Bronchial epithelial cell (primary cell): ENCODE measurements around the gene LLGL1. TPM values are rescaled to one million over a fixed set of nuclear protein-coding genes. Genes with fewer than 3 reads are reported as not detected.

Experiments
- DNase-seq: peaks from one replicate; pipeline ENCODE4 v3.0.0-alpha.2; 2010; ENCODE audit warnings: low read depth
- FAIRE-seq: peaks from 2 replicates; lab custom pipeline; 2011; peaks lifted over from hg19 to GRCh38; lab: Jason Lieb, UNC
- H3K27me3 ChIP-seq: 2 replicates; pipeline ENCODE4 v1.5.1; 2011; ENCODE audit warnings: low read length; ENCODE audit not compliant: control insufficient read depth, insufficient read depth
- H3K36me3 ChIP-seq: 2 replicates; pipeline ENCODE4 v1.5.1; 2011; ENCODE audit warnings: low read length; ENCODE audit not compliant: control insufficient read depth, insufficient read depth
- H3K4me3 ChIP-seq: 2 replicates; pipeline ENCODE4 v1.5.1; 2011; ENCODE audit warnings: mild to moderate bottlenecking, low read depth, low read length, control low read depth
- total RNA-seq: library from RNA; depleted of rRNA; stranded (reverse); fragments of >200 nt; gene quantifications from 2 replicates; pipeline ENCODE4 v1.2.1, GENCODE V29; 2014
- TF ChIP-seq, protein P1 (sequence below): IDR thresholded peaks from 2 replicates; pipeline ENCODE4 v1.5.1; 2011; ENCODE audit warnings: mild to moderate bottlenecking, moderate library complexity, low read length, control low read depth, inconsistent platforms; ENCODE audit not compliant: insufficient read depth, severe bottlenecking

LLGL1 gene
- total RNA-seq, 1 donor from 2014 or later, result 20.0 TPM

DNA sequence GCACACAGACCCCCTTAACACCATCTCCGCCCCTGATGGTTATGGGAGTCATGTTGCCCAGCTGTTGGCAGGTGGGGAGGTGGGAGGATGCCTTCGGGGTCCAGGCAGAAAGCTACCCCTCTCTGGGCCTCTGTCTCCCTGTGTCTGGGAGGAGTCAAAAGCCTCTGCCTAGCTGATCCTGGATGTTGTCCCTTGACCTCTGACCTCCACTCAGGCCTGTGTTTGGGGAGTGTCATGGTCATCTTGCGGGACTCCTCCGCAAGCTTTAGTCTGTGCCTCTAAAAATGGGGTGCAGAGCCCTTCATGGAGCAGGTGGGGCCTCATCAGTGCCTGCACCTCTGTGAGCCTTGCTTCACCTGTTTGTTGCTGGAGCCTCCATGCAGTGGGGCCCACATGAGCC lies 3.8 kb downstream of the LLGL1 start:
- no peak for DNase-seq
- TF ChIP-seq, protein P1, sequence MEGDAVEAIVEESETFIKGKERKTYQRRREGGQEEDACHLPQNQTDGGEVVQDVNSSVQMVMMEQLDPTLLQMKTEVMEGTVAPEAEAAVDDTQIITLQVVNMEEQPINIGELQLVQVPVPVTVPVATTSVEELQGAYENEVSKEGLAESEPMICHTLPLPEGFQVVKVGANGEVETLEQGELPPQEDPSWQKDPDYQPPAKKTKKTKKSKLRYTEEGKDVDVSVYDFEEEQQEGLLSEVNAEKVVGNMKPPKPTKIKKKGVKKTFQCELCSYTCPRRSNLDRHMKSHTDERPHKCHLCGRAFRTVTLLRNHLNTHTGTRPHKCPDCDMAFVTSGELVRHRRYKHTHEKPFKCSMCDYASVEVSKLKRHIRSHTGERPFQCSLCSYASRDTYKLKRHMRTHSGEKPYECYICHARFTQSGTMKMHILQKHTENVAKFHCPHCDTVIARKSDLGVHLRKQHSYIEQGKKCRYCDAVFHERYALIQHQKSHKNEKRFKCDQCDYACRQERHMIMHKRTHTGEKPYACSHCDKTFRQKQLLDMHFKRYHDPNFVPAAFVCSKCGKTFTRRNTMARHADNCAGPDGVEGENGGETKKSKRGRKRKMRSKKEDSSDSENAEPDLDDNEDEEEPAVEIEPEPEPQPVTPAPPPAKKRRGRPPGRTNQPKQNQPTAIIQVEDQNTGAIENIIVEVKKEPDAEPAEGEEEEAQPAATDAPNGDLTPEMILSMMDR, result no peak
- peaks cover 11% of the 10 kb centered on the region for H3K36me3 ChIP-seq
- H3K27me3 ChIP-seq, result no peaks in the 10 kb centered on the region
- FAIRE-seq, result no peak
- no peak overlapping the region for H3K4me3 ChIP-seq

DNA sequence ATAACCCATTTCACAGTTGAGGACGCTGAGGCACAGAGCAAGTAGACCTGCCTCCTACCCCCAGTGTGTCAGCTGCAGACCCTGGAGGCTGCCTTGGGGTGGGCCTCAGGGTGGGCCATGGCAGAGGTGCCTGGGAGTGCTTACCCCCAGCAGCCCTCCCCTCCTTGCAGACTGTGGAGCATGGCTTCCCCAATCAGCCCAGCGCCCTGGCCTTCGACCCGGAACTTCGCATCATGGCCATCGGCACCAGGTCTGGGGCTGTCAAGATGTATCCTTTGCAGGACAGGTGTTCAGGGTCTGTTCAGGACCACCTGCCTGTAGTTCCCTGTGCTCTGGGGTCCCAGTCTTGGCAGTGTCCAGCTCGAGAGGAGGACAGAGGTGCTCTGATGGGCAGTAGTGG lies 4.3 kb downstream of the LLGL1 start:
- H3K4me3 ChIP-seq, result no peak overlapping the region
- FAIRE-seq, result no peak
- TF ChIP-seq, protein P1, result no peak
- peaks cover 13% of the 10 kb centered on the region for H3K36me3 ChIP-seq
- no peaks in the 10 kb centered on the region for H3K27me3 ChIP-seq
- DNase-seq, result no peak

DNA sequence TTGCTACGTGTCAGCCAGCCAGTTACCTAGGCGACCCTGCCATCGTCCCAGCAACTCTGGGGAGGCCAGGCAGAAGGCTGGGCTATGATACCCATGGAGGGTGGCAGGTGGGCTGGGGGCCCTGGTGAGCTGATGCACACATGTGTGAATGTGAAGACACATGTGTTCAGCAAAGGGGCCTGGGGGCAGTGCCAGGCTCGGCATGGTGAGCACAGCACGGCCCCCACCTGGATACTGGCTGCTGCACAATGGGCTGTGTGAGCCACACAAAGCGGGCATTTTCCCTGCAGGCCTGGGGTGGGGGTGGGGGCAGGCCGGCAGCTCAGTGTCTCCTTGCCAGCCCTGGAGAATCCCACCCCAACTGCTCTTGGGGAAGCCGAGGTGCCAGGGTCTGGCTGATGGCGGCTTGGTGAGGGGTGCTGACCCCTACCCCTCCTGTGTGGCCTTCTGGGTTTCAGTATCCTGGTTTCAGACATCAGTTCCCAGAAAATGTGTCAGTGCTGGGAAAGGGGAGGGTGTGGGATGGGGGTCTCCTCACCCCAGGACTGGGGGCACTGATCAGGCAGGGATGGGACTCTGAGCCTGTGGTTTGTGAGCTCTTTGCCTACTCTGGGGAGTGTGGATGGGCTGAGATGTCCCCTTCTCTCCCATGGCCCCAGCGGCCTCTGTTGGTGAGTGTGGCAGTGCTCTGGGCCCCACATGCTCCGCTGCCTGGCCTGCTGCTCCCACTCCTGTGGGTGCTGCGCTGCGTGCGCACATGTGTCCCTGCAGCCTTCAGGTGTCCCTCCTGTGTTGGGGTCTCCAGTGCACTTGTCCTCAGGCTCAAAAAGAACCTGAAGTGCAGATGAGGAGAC lies 5.1 kb downstream of the LLGL1 start:
- DNase-seq (no peak), FAIRE-seq (no peak)
- peaks cover 13% of the 10 kb centered on the region for H3K36me3 ChIP-seq
- no peaks in the 10 kb centered on the region for H3K27me3 ChIP-seq
- no peak overlapping the region for H3K4me3 ChIP-seq
- TF ChIP-seq, protein P1, result no peak

DNA sequence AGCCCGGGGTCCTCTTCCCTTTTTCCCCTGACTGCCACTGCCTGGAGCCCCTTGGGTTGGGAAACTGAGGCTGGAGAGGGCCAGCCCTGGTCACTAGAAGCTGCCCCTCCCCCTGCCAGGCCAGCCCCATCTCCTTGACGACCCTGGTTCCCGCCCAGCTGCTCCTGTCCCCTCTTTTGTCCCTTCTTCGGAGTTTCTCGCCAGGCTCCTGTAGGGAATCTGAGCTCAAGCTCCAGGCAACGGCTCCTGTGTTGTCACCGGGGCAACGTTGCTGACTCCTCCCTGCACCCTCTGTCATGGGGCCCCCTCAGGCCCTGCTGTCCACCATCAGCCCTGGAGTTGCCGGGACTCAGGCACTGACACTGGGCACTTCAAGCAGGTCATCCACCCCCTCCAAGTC lies 5.7 kb downstream of the LLGL1 start:
- H3K4me3 ChIP-seq, result no peak overlapping the region
- peaks cover 13% of the 10 kb centered on the region for H3K36me3 ChIP-seq
- TF ChIP-seq, protein P1, result no peak
- DNase-seq (no peak), FAIRE-seq (no peak)
- H3K27me3 ChIP-seq, result no peaks in the 10 kb centered on the region

DNA sequence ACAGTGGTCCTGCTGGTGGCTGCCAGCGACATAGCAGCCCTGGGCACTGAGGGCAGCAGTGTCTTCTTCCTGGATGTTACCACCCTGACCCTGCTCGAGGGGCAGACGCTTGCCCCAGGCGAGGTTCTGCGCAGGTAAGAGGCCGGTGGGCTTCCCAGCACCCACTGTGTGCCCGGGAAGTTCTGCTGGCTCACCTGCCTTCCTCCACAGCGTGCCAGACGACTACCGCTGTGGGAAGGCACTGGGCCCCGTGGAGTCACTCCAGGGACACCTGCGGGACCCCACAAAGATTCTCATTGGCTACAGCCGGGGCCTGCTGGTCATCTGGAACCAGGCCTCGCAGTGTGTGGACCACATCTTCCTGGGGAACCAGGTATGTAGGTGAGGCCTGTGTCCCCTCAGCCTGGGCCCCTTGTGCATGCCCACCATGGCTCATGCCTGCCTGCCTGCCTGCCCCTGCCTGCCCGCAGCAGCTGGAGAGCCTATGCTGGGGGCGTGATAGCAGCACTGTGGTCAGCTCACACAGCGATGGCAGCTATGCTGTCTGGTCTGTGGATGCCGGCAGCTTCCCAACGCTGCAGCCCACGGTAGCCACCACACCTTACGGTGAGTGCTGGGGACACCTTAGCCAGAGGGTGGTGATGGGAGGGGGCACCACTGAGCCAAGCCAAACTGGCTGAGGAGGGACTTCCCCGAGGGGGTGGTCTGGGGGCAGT lies 8.5 kb downstream of the LLGL1 start:
- Histone ChIP-seq H3K27me3 (no peaks in the 10 kb centered on the region), H3K36me3 (peaks cover 27% of the 10 kb centered on the region), H3K4me3 (no peak overlapping the region)
- TF ChIP-seq, protein P1, result no peak
- no peak for FAIRE-seq
- DNase-seq, result no peak
